HK-2 (cell line): ENCODE results near the gene SERGEF.
A peak's percentile ranks its signal among the peaks of the same experiment; 100 is the strongest.
"Not testable (repeated sequence)": the region's sequence is repeated elsewhere in the genome, so short reads cannot be mapped to it uniquely, and the experiment has no call there.

Experiments
- DNase-seq: peaks from one replicate; pipeline ENCODE4 v3.0.0-alpha.2; 2018; ENCODE audit not compliant: unreplicated experiment

Gene SERGEF

GRCh38 chr11:17907046-17907445 is 105.8 kb downstream of the SERGEF start:
- DNase-seq: no peak

GRCh38 chr11:17906436-17906835 is 106.4 kb downstream of the SERGEF start:
- peak; percentile 4 for DNase-seq

- DNase-seq: no peak
Observed at GRCh38 chr11:17905477-17905876, 107.4 kb downstream of the SERGEF start.

- DNase-seq: no peak
Observed at GRCh38 chr11:17901481-17901880, 111.4 kb downstream of the SERGEF start.

GRCh38 chr11:17898782-17899181 is 114.1 kb downstream of the SERGEF start:
- DNase-seq: no peak

- no peak for DNase-seq
Observed at GRCh38 chr11:17898071-17898470, 114.8 kb downstream of the SERGEF start.

GRCh38 chr11:17897495-17897894 is 115.4 kb downstream of the SERGEF start:
- no peak for DNase-seq

GRCh38 chr11:17896496-17897151 is 116.2 kb downstream of the SERGEF start:
- DNase-seq: not testable (repeated sequence)

GRCh38 chr11:17894929-17895658 is 117.8 kb downstream of the SERGEF start:
- DNase-seq: no peak

GRCh38 chr11:17892409-17892808 is 120.4 kb downstream of the SERGEF start:
- DNase-seq: no peak

- no peak for DNase-seq
Observed at GRCh38 chr11:17890325-17890724, 122.5 kb downstream of the SERGEF start.

- DNase-seq: no peak
Observed at GRCh38 chr11:17887779-17888178, 125.1 kb downstream of the SERGEF start.

GRCh38 chr11:17883946-17884345 is 128.9 kb downstream of the SERGEF start:
- no peak for DNase-seq

- DNase-seq: no peak
Observed at GRCh38 chr11:17883057-17883456, 129.8 kb downstream of the SERGEF start.

GRCh38 chr11:17878743-17879142 is 134.1 kb downstream of the SERGEF start:
- no peak for DNase-seq

GRCh38 chr11:17877886-17878285 is 135.0 kb downstream of the SERGEF start:
- no peak for DNase-seq

- DNase-seq: no peak
Observed at GRCh38 chr11:17876827-17877226, 136.0 kb downstream of the SERGEF start.

- DNase-seq: no peak
Observed at GRCh38 chr11:17875891-17876290, 137.0 kb downstream of the SERGEF start.

GRCh38 chr11:17873586-17873985 is 139.3 kb downstream of the SERGEF start:
- no peak for DNase-seq

- not testable (repeated sequence) for DNase-seq
Observed at GRCh38 chr11:17868398-17868797, 144.4 kb downstream of the SERGEF start.

GRCh38 chr11:17867341-17867740 is 145.5 kb downstream of the SERGEF start:
- no peak for DNase-seq

- DNase-seq: no peak
Observed at GRCh38 chr11:17865765-17866428, 146.9 kb downstream of the SERGEF start.

- no peak for DNase-seq
Observed at GRCh38 chr11:17864478-17864941, 148.3 kb downstream of the SERGEF start.
